ENCODE results near the gene ZNF831. TPM values are rescaled to one million over a fixed set of nuclear protein-coding genes. Genes with fewer than 3 reads are reported as not detected.

The ZNF831 gene
- total RNA-seq, 1 donor = 19.8 TPM

DNA sequence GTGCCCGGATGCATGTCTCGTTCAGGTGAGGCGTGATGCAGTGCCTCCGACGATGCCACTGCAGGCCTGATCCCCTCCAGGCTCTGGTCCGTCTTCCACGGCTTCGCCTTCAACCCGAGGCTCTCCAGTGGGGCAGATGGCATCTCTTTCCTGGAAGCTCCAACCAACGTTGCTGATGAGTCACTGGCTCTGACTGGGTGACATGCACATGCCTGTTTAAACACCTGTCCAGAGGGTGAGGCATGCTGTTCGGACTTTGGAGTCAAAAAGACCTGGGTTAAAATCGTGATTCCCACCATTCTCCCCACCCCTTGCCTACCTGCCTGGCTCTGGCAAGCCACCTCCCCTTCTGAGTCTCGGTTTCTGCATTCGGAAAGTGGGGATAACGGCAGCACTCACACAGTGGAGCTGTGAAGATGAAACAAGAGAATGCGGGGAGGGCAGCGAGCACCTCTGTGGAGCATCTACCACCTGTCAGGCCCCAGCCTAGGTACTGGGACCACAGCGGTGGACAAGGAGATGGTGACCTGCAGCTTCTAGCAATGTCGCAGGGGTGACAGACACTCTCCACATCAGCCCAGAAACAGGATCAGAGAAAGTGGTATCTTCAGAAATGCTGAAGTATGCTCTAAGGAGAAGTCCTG is 128.2 kb downstream of the ZNF831 start:
- H3K4me3 ChIP-seq (ENCODE audit: low read length) = no peak overlapping the region
- H3K9me3 ChIP-seq (ENCODE audit: low read depth, low read length) = no peaks in the 10 kb centered on the region
- no peaks in the 10 kb centered on the region for H3K4me1 ChIP-seq (ENCODE audit: insufficient read depth, low read length)
- peaks cover 6% of the 10 kb centered on the region for H3K27me3 ChIP-seq (ENCODE audit: insufficient read depth, low read length)

DNA sequence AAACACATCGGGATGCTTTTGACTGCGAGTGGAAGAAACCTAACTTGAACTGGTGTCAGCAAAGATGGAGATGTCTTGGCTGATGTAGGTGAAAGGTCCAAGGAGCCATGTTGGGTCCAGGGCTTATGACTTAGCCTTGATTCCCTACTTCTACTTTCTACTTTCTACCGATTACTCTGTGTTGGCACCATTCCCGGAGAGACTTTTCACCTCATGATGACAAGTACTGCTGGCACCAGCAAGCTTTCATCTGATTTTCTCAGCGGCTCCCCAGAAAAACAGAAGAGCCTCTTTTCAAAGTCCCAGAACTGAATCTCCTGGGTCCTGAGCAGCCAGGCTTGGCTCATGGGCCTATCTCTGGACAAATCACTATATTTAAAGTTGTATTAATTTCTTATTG is 131.9 kb downstream of the ZNF831 start:
- Histone ChIP-seq H3K9me3 (ENCODE audit: low read depth, low read length) (no peaks in the 10 kb centered on the region), H3K27me3 (ENCODE audit: insufficient read depth, low read length) (peaks cover 24% of the 10 kb centered on the region), H3K4me3 (ENCODE audit: low read length) (no peak overlapping the region), H3K4me1 (ENCODE audit: insufficient read depth, low read length) (no peaks in the 10 kb centered on the region)

DNA sequence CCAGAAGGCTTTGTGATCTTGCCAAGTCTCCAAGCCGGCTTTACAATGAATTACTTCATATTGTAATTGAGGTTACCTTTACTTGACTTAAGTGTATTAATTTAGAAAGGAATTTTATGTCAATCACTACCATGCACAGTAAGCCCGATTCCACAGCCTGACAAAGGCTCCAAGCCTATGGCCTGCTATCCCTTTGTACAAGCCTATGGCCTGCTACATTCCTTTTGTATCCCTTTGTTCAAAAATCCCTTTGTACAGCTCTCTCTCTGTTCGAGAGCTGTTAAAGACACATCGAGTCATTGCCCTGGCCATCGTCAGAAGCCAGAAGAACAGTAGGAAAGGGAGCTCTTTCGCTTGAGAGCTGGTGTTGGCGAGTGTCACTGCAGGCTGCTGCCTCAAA is 134.1 kb downstream of the ZNF831 start:
- no peak overlapping the region for H3K4me3 ChIP-seq (ENCODE audit: low read length)
- H3K27me3 ChIP-seq (ENCODE audit: insufficient read depth, low read length) = peaks cover 24% of the 10 kb centered on the region
- no peaks in the 10 kb centered on the region for H3K9me3 ChIP-seq (ENCODE audit: low read depth, low read length)
- H3K4me1 ChIP-seq (ENCODE audit: insufficient read depth, low read length) = no peaks in the 10 kb centered on the region

DNA sequence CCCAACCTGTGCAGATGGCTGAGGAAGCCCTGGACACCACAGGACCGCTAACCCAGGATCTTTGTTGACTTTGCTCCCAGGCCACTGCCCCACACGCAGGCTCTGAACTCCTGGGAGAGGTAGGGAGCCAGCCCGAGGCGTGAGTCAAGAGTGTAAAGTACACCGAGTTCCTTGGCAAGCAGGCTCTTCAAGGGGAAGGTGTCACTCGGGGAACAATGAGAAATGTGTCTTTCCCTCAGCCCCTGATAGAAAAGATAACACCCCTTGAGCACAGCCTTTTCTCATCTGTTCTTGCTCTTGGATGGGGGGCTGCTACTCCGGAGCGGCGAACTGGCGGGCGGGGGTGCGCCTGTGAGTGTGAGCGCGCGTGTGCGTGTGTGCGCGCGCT is 136.3 kb downstream of the ZNF831 start:
- H3K4me3 ChIP-seq (ENCODE audit: low read length) = no peak overlapping the region
- peaks cover 21% of the 10 kb centered on the region for H3K27me3 ChIP-seq (ENCODE audit: insufficient read depth, low read length)
- no peaks in the 10 kb centered on the region for H3K9me3 ChIP-seq (ENCODE audit: low read depth, low read length)
- no peaks in the 10 kb centered on the region for H3K4me1 ChIP-seq (ENCODE audit: insufficient read depth, low read length)

DNA sequence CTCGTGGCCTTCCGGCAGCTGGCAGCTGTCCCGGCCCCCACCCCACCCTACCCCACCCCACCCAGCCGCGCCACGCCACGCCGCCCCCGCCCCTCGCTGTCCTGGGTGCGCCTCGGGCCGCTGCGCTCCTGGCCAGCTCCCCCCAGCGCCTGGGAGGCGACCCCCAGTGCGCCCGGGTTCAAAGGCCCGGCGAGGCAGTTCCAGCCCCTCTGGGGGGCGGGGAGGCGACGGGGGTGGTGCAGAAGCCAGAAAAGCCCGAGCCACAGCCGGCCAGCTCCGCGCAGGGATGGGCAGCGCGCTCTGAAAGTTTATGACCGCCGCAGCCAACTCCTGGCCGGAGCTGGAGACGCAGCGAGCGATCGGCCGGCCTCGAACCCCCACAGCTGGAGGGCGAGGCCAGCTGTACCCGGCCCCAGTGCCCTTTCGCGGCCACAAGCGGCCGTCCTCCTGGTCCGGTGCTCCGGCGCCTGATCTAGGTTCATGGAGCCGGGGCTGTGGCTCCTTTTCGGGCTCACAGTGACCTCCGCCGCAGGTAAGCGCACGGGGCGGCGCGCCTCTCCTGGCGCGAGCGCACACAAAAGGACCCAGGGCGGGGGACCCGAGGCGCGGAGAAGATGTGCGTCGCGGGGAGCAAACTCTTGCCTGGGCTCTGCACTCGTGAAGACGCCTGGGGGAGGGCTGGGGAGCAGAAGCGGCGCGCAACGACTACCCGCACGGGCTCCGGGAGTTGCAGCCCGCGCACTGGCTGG is 136.9 kb downstream of the ZNF831 start, which contains the start of gene EDN3:
Gene EDN3 (plus strand): TSS at position 279 of the 749 bp plus-strand sequence. CDS start 202 bp downstream, at position 481.
- Histone ChIP-seq H3K4me1 (ENCODE audit: insufficient read depth, low read length) (no peaks in the 10 kb centered on the region), H3K4me3 (ENCODE audit: low read length) (no peak within 1 kb of the TSS), H3K9me3 (ENCODE audit: low read depth, low read length) (no peaks in the 10 kb centered on the region), H3K27me3 (ENCODE audit: insufficient read depth, low read length) (peaks cover 21% of the 10 kb centered on the region)

DNA sequence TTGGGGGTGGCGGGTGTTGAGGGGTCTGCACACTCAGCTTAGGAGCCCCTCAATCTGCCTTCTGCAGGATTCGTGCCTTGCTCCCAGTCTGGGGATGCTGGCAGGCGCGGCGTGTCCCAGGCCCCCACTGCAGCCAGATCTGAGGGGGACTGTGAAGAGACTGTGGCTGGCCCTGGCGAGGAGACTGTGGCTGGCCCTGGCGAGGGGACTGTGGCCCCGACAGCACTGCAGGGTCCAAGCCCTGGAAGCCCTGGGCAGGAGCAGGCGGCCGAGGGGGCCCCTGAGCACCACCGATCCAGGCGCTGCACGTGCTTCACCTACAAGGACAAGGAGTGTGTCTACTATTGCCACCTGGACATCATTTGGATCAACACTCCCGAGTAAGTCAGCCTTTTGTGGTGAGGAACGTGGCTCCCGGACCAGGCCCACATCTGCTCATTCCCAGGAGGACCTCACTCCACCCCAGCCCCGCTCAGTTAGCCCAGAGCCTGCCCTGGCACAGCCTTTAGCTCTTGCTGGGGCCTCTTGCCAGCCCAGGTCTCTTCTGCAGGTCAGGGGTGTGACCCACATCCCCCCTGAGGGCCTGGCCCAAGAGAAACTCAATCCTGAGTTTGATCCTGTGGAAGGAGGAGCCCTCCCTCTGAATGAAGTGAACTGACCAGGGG is 137.9 kb downstream of the ZNF831 start:
- H3K9me3 ChIP-seq (ENCODE audit: low read depth, low read length) = no peaks in the 10 kb centered on the region
- peaks cover 21% of the 10 kb centered on the region for H3K27me3 ChIP-seq (ENCODE audit: insufficient read depth, low read length)
- no peak overlapping the region for H3K4me3 ChIP-seq (ENCODE audit: low read length)
- H3K4me1 ChIP-seq (ENCODE audit: insufficient read depth, low read length) = no peaks in the 10 kb centered on the region

DNA sequence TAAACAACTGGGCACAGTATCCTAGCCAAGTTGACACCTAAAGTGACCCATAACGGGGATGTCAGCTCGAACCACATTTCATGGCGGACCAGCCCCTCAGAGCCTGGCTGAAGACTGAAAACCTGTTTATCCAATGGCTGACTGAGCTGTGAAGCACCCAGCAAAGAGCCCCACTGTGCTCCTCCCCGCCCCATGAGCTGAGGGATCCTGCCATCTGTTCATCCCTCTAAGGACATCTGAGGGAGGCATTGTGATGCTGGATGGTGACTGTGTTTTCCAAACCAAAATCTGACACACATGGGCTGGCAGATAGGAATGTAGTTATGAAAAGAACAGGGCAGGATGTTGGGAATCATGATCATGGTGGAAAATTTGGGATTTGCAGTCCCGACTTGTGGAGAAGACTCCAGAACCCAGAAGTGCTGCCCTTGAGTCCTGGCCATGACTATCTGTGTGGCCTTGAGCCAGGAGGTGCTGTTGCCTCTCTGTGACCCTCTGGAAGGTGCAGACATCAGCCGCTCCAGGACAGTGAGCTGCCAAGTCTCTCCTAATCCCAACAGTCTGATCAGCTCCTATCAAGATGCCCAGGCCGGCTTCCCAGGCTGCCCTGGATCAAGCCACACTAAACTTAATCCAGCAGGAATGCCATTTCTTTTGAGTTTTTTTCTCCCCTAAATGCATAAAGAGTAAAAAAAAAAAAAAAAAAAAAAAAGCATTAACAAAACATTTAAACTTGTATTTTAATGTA is 142.5 kb downstream of the ZNF831 start:
- Histone ChIP-seq H3K4me1 (ENCODE audit: insufficient read depth, low read length) (no peaks in the 10 kb centered on the region), H3K9me3 (ENCODE audit: low read depth, low read length) (no peaks in the 10 kb centered on the region), H3K27me3 (ENCODE audit: insufficient read depth, low read length) (no peaks in the 10 kb centered on the region), H3K4me3 (ENCODE audit: low read length) (no peak overlapping the region)

DNA sequence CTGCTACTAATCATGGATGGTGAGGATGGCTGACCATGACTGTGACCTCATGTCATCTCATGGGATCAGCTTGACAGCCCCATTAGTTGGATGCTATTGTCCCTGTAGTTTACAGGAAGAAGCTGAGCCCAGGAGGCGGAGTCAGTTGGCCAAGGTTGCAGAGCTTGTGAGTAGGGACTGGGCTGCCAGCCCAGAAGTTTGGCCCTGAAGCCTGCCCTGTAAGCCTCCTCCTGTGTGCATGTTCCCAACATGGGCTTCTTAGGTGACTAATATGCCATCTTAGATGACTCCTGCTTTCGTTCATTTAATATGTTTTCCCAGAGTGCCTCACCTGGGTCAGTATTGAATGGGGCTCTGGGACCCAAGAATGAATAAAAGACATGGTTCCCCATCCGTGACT is 143.6 kb downstream of the ZNF831 start:
- Histone ChIP-seq H3K4me1 (ENCODE audit: insufficient read depth, low read length) (no peaks in the 10 kb centered on the region), H3K27me3 (ENCODE audit: insufficient read depth, low read length) (no peaks in the 10 kb centered on the region)

More for the DNA sequence above, 143.6 kb downstream of the ZNF831 start:
- Histone ChIP-seq H3K4me3 (ENCODE audit: low read length) (no peak overlapping the region), H3K9me3 (ENCODE audit: low read depth, low read length) (no peaks in the 10 kb centered on the region)

Other genes with a start within 250 kb of the ZNF831 start
- 37.2 TPM for gene NELFCD, start 182.6 kb upstream of the ZNF831 start, total RNA-seq
- 184 TPM for gene CTSZ, start 156.6 kb upstream of the ZNF831 start, total RNA-seq
- gene TUBB1, start 144.4 kb upstream of the ZNF831 start, total RNA-seq = 188 TPM
- gene ATP5F1E, start 131.5 kb upstream of the ZNF831 start, total RNA-seq = 35.7 TPM
- 72.8 TPM for gene PRELID3B, start 121.0 kb upstream of the ZNF831 start, total RNA-seq
- not detected for gene EDN3, start 136.8 kb downstream of the ZNF831 start, total RNA-seq